Adrenal gland (tissue), 5 donors: ENCODE measurements around the gene WWTR1.

Experiments used
- POLR2A ChIP-seq, 2 donors: fragments of 450-650 bp; IDR thresholded peaks; one replicate each; pipeline ENCODE4 v1.6.1; 2017; ENCODE audit warnings: antibody characterized with exemption in 2 of 2, mild to moderate bottlenecking in 2 of 2, moderate library complexity in 1 of 2
- TF ChIP-seq, protein P1 (sequence below), 6 experiments: fragments of 450-650 bp in 4 of 6; fragments of 200-600 bp in 2 of 6; sonication (generic) in 1 of 6; IDR thresholded peaks; 1 replicate in 5 of 6; 2 replicates in 1 of 6; pipeline versions ENCODE4 v1.5.1 to v1.8.0; 2016 to 2021; ENCODE audit warnings: antibody characterized with exemption in 6 of 6, mild to moderate bottlenecking in 2 of 6, moderate library complexity in 1 of 6
- donor health status: DM: no; HTN: no; CAD: no.

- TF ChIP-seq, protein P1, sequence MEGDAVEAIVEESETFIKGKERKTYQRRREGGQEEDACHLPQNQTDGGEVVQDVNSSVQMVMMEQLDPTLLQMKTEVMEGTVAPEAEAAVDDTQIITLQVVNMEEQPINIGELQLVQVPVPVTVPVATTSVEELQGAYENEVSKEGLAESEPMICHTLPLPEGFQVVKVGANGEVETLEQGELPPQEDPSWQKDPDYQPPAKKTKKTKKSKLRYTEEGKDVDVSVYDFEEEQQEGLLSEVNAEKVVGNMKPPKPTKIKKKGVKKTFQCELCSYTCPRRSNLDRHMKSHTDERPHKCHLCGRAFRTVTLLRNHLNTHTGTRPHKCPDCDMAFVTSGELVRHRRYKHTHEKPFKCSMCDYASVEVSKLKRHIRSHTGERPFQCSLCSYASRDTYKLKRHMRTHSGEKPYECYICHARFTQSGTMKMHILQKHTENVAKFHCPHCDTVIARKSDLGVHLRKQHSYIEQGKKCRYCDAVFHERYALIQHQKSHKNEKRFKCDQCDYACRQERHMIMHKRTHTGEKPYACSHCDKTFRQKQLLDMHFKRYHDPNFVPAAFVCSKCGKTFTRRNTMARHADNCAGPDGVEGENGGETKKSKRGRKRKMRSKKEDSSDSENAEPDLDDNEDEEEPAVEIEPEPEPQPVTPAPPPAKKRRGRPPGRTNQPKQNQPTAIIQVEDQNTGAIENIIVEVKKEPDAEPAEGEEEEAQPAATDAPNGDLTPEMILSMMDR (IDR thresholded peaks at IDR 0.05): no peak
- no peak for TF ChIP-seq POLR2A (IDR thresholded peaks at IDR 0.05)
Measured at GRCh38 chr3:149604125-149604875, 53.5 kb downstream of the WWTR1 start.
